Stimulated activated CD8-positive, alpha-beta memory T cell treated with anti-CD3 and anti-CD28 coated beads, Interleukin-7, amount 100 ng/mL, for 4 hours (primary cell): Measurements from ENCODE around the gene PIK3R6.

Experiments used
- DNase-seq, 2 donors: peaks; one replicate each; pipeline ENCODE4 v3.0.0-alpha.2; 2020; ENCODE audit warnings: low read depth in 2 of 2

PIK3R6 gene

DNA sequence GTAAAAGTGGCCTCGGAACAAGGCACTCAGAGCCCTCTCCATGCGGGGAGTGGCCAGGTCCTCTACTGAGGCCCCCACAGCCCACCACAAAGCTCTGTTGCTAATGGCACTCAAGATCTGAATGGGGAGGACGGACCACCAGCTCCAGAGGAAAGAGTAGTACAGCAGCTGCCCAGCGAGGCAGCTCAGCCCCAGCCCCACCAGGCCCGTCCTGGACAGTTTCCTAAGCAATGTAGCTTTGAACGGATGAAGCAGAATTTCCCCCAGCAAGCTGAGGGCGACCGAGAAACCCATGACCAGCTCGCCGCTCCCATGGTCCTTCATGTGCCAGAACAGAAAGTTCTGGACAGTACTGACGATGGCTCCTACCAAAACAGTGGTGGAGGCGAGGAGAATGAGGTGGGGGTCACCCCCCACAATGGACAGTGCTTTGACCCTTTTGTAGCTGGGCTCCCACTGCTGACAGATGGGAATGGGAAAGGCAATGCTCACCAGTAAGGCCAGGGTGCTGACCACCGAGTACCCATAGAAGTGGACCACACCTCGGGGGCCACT, 69.8 kb downstream of the PIK3R6 start:
- no peak for DNase-seq

DNA sequence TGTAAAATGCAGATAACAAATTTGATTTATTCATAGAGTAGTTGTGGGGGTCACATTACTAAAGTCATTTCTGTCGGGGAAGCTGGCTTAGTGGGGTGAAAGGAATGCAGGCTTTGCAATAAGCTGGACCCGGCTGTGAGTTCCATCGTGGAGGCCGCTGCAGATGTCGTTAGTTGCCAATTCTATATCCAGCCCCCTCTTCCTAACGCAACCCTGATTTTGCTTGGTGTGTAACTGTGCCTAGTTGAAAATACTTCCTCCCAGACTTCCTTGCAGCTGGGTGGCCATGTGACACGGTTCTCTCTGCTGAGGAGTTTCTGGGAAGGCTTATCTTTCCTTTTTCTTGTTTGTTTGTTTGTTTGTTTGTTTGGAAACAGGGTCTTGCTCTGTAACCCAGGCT, 72.8 kb downstream of the PIK3R6 start:
- no peak for DNase-seq

DNA sequence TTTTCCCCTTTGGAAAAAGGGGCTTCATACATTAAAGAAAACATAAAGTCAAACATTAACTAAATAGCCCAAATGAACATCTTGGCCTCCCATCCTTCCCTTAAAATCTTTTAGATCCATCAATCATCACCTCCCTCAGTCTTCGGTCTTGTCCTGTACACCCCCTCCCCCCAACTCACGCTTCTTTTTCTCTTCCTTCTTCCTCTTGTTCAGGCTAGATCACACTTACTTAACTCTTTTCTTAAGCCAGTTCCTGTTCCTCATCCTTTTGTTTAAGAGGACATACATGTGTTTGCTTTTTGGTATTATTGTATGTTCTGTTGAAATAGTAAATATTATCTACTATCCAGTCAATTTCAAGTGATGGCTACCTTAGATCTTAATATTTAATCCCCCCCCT, 73.8 kb downstream of the PIK3R6 start:
- no peak for DNase-seq

DNA sequence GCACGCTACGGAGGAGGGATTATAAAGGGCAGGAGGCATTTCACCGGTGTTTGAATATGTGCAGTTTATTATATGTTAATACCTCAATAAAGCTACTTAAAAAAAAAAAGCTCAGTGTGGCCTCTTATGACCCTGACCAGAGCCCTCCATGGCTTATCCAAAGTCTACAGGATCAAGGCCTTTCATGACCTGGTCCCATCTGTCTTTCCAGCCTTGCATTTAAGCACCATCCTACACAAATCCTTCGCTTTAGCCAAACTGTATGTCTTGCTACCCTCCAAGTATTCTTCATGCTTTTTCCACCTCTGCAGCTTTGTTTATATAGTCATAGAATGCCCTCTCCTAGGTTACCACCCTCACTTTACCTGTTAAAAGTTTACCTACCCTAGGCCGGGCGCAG, 74.8 kb downstream of the PIK3R6 start:
- DNase-seq: no peak

DNA sequence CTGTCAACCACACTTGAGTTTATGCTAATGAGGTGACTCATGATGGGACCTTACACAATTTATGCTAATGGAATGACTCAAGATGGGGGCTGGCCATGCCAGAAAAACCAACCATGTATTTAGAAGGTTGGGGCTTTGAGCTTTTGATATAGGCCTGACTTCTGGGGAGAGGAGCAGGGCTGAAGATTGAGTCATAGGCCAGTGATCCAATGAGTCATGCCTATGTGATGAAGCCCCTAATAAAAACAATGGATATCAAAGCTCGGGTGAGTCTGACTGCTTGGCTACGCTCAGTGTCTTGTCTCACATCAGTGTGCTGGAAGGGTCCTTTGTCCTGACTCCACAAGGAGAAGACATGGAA, 75.6 kb downstream of the PIK3R6 start:
- DNase-seq: no peak

DNA sequence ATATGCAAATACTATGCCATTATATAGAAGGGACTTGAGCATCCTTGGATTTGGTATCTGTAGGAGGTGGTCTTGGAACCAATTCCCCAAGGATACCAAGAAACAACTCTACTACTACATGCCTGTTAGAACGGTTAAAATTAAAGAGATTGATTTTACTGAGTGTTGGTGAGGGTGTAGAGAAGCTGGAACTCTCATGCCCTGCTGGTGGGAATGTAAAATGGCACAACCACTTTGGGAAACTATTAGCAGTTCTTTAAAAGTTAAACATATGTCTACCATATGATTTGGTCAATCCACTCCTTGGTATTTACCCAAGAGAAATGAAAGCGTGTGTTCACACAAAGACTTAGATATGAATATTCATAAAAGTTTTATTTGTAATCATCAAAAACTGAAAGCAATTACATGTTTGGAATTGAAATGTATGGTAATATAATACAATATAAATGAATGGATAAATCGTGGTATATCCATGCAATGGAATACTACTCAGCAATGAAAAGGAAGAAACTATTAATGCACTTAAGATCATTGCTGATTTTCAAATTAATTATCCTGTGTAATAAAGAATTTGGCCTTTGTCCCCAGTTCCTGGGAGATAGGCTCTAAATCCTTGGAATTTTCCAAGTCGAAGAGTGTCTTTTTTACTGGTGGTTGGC, 76.1 kb downstream of the PIK3R6 start:
- DNase-seq: no peak

DNA sequence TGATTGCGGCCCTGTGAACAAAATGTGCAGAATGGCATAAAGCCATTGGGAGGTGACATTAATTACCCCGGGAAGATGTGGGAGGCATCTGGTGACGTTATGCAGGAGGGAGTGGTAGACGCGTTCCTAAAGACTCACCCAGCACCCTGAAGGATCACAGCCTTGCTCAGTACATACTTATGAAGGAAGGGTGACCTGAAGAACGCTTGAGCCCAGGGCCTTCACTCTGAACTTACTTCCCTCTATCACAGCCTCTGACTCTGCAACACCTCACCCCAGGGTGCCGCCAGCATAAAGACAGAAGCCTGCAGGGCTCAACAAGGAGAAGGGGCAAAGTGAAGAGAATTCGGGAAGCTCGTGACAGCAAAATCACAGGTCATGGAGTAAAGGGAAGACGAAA, 77.7 kb downstream of the PIK3R6 start:
- DNase-seq: no peak

DNA sequence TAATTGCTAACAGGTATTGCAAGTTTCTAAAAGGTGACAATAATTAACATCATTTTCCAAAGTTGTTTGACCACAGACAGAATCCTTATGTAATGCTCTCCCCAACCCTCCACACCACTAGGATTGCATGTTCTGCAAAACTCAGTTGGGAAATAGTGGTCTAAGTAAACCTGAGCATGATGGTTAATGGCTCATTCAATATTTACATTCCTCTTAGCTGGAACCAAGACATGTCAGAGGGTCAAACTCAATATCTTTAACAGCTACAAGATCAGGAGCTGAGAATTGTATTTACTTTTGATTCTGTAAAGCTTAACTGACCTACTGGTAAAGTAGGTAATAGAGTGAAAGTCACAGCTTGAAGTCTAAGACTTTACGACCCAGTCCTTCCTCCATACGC, 78.5 kb downstream of the PIK3R6 start:
- no peak for DNase-seq

DNA sequence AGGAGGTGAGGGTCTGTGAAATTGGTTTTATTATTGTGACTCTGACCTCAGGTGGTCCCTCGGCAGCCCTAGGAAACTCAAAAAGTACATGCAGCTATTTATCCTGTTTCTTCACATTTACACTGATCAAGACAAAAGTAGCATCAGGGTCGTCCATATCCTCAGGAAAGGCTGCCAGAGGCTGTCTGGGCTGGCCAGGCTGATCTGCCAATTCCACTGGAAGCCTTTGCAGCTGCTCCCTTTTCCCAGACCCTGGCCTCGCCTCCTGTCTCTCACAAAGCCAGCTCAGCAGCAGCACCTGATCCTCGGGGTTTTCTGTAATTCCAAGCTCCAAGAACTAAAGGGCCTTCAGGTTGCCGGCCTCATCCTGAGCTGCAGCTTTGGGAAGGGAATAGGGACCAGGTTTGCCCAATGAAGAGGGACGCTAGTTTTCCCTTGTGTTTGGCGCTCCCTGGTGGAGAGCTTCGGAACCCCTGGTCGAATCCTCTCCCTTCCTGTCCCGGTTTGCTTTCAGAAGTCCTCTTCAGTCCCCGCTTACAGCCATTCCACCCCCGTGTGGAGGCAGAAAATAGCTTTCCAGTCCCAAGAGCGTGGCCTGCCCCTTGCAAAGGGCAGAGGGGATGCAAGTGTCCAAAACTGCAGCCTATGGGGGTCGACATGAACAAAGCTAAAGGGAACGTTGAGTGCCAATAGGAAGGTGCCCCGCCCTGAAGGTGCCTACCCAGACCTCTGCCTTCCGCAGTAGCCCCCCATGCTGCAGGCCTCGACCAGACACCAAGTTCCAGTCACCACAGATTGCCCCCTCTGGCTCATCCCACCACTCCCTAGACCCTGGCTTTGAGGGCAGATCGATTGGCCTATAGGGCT, 81.7 kb downstream of the PIK3R6 start:
- peak; percentile 20 to 23 for DNase-seq

DNA sequence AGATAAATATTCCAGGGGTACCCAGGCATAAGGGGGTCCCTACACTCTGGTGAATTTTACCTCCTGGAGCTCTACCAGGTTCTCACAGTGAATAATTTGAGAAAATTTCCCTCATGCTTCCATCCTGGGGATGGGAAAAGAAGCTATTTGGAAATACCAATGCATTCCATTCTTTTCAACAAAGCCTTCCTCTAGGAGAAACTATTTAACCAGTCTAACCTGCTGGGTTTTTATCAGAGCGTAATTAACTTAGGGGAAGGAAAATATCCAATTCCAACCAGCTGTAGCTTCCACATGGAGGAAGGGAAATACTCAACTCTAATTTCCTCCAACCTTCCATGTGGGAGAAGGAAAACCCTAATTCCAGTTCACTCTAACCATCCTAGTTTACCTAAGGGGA, 85.3 kb downstream of the PIK3R6 start:
- no peak for DNase-seq

DNA sequence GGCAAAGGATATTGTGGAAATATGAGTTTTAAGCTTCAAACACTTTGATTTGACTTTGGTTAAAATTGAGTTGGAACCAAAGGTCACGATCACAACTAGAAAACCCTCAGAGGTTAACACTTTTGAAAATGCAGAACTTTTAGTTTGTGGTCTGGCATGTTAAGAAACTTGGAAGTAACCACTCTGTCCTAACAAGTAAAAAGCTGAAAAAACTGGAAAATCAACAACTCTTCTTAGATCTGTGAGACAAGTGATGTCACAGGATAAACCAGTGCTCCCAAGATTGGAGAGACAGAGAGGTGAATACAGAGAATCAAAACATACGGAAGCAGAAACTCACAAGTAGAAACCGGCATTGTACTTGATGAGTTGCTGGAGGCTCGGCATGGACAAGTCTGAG, 85.7 kb downstream of the PIK3R6 start:
- no peak for DNase-seq

DNA sequence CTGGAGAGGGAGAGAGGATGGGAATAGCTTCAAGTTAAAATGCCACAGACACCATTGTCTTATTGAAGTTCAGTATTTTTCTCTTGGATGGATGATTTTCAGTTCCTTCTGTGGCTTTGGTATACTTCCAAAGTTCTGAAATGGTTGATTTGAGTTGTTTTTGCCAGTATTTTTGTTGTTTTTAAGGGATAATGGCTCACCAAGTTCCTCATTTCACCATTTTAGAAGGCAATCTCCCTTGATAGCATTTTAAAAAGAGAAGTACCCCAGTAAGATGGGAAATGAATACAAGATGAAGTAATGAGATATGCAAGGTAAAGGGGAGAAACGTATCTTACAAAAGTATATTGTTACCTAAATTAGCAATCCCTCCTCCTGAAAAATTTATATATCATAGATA, 90.6 kb downstream of the PIK3R6 start:
- DNase-seq: no peak

DNA sequence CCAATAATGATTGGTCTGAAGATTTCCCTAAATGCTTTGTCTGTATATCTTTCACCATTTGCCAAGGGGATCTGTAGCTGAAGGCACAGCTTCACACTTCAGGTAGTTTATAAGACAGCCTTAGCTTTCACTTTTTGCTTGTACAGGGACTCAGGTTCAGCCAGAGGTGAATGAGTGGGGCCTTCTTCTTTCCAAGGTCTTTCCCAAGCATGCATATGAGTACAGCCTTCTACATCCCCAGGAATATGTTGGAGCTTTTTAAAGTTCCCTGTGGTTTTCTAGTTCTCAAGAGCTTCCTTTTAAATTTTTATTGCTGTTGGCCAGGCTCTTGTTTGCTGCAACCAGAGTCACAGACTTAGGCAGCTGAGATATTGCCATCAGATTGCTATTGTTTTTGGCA, 91.2 kb downstream of the PIK3R6 start:
- DNase-seq: no peak

DNA sequence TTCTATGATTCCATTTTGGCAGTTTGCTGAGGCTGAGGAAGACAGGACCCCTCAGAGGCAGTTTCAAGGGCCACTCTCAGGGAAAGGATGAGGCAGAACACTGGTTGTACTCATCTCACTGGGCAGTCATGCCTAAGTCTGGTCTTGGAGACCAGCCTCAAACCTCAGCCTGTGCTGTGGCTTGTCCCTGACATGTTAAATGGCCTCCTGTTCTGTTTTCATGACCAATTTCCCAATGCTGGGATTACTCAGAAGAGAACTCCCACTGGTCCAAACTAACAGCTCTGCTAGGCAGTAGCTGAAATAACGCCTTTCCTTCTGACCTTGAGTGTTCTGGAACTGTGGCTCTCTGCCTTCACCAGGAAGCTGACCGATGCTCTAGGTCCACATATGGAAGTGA, 100.7 kb downstream of the PIK3R6 start:
- DNase-seq: no peak

DNA sequence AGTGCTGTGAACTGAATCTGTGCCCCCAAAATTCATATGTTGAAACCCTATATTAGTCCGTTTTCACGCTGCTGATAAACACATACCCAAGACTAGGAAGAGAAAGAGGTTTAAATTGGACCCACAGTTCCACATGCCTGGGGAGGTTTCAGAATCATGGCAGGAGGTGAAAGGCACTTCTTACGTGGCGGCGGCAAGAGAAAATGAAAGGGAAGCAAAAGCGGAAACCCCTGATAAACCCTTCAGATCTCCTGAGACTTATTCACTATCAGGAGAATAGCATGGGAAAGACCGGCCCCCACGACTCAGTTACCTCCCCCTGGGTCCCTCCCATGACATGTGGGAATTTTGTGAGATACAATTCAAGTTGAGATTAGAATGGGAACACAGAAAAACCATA, 105.5 kb downstream of the PIK3R6 start:
- DNase-seq: no peak

DNA sequence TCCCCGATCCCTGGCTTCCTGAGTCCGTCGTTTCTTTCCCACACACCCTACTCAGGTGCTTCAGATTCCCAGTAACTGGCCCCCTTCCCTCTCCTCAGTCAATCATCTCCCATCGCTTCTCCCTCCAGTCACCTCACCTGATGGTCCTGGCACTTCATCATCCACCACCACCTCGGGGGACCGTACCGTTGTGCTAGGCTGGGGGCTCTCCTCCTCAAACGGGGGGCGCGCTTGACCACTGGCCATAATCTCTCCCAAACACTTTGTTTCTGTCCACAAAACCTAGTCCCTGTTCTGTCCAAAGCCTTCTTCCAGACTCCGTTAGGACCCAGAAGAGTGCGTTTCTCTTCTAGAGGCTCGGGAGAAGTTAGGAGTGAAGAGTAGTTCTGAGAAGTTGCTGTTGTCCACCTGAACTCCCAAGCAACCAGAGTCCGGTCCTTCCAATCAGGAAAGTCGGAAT, 109.3 kb downstream of the PIK3R6 start, which contains the start of gene SPDYE4:
SPDYE4 (minus strand) TSS at position 410 of the 460 bp plus-strand sequence; CDS start at position 246, 164 bp downstream.
- no peak for DNase-seq

DNA sequence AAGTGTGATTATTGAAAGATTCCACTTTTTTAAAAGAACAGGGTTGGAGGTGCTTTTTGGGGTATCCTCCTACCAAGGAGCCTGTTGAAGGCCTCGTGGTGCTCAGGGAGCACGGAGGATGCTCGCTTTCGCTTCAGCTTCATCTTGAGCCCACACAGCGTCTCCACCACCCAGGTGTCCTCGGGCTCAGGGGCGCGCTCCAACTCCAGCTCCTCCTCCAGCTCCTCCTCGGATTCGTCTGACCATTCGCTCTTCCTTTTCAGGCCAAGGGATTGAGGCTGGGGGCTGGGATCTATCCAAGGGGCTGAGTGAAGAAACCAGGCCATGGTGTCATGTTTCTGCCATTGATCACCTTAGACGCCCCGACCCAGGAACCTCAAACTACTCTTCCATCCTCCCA, 110.3 kb downstream of the PIK3R6 start:
- no peak for DNase-seq

DNA sequence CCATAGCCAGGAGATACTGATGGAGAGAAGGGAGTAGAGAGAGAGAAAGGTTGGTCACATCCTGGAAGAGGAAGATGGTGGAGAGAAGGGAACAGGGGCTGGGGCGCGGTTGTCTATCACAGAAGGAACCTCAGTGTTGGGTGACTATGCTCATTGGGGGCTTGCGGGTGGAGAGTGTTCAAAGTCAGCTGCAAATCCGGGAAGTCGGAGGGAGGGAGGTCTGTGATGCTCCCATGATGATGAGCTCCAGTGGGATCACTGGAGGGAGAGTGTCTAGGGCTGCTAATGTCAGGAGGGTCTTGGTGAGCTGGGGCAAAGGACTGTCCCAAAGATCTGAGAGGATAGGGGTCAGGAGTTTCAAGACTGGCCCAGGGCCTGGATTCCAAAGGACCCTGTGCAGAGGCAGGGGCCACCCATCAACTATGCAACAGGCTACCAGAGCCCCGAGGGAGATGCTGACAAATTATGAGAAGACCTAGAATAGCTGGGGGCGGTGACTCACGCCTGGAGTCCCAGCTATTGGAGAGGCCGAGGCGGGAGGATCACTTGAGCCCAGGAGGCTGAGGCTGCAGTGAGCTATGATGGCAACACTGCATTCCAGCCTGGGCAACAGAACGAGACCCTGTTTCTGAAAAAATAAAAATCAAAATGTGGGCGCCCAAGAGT, 111.8 kb downstream of the PIK3R6 start:
- DNase-seq: no peak

DNA sequence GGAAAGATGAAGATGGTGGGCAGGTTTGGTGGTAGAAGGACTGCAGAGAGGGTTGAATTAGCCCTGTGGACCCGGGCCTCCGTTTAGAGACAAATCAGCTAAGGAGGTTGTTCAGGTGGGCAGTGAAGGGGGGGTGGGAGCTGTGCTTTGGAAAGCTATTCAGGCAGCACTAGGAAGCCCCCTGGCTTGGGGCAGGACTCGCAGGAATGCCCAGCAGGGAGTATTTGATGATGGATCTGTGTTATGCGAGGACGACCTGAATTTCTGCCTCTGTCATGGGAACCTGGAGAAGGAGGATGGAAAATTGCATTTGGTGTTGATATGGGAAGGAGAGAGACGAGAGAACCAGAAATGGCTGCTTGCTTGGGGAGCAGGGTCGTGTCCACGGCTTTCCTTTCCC, 112.6 kb downstream of the PIK3R6 start:
- no peak for DNase-seq

DNA sequence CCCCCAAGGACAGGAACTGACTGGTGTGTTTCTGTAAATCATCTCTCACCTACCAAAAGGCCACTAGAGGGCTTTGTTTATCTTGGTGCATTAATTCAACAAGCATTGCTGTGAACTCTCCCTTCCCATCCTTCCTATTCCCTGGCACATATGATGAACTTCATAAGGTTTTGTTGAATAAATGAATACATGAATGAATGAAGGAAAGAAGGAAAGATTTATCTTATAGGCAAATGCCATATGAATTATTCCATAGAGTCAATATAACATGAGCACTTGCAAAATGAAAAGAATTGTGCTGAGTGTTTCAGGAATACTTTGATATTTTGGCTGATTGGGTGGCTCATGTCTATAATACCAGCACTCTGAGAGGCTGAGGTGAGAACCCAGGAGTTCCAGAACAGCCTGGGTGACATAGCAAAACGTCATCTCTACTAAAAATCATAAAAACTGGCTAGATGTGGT, 113.5 kb downstream of the PIK3R6 start:
- no peak for DNase-seq

DNA sequence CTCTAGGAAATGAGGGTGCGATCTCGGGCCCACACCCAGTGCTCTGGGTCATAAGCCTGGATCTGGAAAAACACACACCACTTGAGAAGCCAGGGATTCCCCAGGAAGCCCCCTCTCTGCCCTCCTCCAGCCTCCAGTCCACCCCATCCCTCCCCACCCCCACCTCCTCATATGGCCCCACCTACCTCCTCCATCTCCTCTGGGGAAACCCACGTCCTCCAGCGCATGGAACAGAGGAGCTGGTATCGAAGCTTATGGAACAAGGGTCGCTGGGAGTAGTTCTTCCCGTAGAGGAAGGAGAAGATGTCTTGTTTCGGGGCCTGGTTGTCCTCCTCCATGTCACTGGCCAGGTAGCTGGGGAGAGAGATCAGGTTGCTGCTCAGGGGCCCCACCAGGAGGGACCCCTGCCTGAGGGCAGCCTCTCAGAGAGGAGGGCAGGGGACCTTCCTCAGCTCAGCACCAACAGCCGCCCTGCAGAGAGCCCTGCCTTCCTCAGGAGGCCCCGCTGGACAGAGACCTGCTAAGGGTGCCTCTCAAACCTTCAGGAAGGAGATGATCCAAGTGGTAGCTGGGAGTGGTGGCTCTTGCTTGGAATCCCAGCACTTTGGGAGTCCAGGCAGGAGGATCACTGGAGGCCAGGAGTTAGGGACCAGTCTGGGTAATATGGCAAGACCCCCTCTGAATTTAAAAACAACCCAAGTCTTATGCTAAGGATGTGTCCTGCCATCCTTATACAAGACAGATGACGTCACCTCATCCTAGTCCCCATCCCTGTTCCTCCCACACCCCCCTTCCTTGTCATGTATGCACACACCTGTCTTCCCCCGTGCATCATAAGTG, 114.1 kb downstream of the PIK3R6 start:
- DNase-seq: no peak
